ENCODE data around the gene LARGE2. TPM values are rescaled to one million over a fixed set of nuclear protein-coding genes. Genes with fewer than 3 reads are reported as not detected.

Gene LARGE2
- total and polyA plus RNA-seq, 9 of the 15 experiments (the other 6 are each of a cell fraction or from before 2014, with no cell fraction given) = 0.56 to 14.1 (median 6.6) TPM

DNA sequence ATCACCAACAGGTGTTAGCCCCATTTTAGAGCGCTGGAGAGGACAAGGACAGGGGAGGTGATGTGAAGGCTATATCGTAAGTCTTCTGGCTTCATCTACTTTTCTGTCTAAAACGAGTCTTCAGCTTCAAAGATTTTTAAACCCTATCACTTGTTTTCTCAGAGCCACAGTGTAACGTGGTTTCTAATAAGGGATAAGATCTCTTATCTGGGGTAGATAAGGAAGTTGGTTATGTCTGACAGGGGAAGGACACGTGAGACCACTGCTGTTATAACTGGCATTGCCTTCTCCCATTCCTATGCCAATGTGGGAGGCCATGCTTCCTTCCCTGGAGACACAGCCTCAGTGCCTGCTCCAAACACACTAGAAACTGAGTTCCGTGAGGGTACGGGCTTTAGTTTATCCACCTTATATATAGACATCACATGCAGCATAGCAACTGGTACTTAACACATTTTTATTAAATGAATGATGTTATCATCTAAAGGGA lies 39.3 kb downstream of the LARGE2 start:
- Histone ChIP-seq H3K9ac (ENCODE audit: insufficient read depth in 1 of 2, low read depth in 2 of 2, low read length in 2 of 2) (no peak overlapping the region), H3K79me2 (ENCODE audit: control insufficient read depth, insufficient read depth, low read length) (no peaks in the 10 kb centered on the region), H3K4me1 (replicated peaks in 1 of 2; ENCODE audit: control insufficient read depth in 2 of 2, insufficient read depth in 2 of 2, low read length in 2 of 2) (peaks cover 3% of the 10 kb centered on the region in 2 experiments; a peak in 3 of 5 replicates), H3K9me3 (replicated peaks; ENCODE audit: control insufficient read depth, insufficient read depth, low read depth, low read length) (no peaks in the 10 kb centered on the region), H3K4me3 (no peak overlapping the region), H3K27ac (ENCODE audit: extremely low read depth, low read depth, low read length) (no peak overlapping the region), H4K20me1 (replicated peaks; ENCODE audit: control insufficient read depth, insufficient read depth, low read length) (no peaks in the 10 kb centered on the region), H3K36me3 (ENCODE audit: control insufficient read depth, insufficient read depth, low read length) (peaks cover 31% of the 10 kb centered on the region; the same call in 2 of the 3 replicates), H3K27me3 (ENCODE audit: control insufficient read depth in 2 of 2, insufficient read depth in 2 of 2, low read length in 2 of 2) (no peaks in the 10 kb centered on the region), H2AFZ (ENCODE audit: low read depth, low read length) (no peak overlapping the region), H3K4me2 (ENCODE audit: insufficient read depth, low read length) (no peak overlapping the region), H3K9me1 (ENCODE audit: control insufficient read depth, insufficient read depth, low read length) (no peaks in the 10 kb centered on the region)
- in situ Hi-C loops (cut with MboI) (no loop called here), intact Hi-C loops (cut with micrococcal nuclease) (no loop called here)
- TF ChIP-seq FUS (optimal IDR thresholded peaks at IDR 0.05; ENCODE audit: low read depth, low read length) = no peak
- TF ChIP-seq ZNF232 (CRISPR knock-in tag; IDR thresholded peaks at IDR 0.05) = no peak
- no peak for TF ChIP-seq SMAD2 (IDR thresholded peaks at IDR 0.05; ENCODE audit: low read depth, low read length)
- TF ChIP-seq, protein P1, sequence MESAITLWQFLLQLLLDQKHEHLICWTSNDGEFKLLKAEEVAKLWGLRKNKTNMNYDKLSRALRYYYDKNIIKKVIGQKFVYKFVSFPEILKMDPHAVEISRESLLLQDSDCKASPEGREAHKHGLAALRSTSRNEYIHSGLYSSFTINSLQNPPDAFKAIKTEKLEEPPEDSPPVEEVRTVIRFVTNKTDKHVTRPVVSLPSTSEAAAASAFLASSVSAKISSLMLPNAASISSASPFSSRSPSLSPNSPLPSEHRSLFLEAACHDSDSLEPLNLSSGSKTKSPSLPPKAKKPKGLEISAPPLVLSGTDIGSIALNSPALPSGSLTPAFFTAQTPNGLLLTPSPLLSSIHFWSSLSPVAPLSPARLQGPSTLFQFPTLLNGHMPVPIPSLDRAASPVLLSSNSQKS (CRISPR knock-in tag; IDR thresholded peaks at IDR 0.05) = no peak
- TF ChIP-seq, protein P2, sequence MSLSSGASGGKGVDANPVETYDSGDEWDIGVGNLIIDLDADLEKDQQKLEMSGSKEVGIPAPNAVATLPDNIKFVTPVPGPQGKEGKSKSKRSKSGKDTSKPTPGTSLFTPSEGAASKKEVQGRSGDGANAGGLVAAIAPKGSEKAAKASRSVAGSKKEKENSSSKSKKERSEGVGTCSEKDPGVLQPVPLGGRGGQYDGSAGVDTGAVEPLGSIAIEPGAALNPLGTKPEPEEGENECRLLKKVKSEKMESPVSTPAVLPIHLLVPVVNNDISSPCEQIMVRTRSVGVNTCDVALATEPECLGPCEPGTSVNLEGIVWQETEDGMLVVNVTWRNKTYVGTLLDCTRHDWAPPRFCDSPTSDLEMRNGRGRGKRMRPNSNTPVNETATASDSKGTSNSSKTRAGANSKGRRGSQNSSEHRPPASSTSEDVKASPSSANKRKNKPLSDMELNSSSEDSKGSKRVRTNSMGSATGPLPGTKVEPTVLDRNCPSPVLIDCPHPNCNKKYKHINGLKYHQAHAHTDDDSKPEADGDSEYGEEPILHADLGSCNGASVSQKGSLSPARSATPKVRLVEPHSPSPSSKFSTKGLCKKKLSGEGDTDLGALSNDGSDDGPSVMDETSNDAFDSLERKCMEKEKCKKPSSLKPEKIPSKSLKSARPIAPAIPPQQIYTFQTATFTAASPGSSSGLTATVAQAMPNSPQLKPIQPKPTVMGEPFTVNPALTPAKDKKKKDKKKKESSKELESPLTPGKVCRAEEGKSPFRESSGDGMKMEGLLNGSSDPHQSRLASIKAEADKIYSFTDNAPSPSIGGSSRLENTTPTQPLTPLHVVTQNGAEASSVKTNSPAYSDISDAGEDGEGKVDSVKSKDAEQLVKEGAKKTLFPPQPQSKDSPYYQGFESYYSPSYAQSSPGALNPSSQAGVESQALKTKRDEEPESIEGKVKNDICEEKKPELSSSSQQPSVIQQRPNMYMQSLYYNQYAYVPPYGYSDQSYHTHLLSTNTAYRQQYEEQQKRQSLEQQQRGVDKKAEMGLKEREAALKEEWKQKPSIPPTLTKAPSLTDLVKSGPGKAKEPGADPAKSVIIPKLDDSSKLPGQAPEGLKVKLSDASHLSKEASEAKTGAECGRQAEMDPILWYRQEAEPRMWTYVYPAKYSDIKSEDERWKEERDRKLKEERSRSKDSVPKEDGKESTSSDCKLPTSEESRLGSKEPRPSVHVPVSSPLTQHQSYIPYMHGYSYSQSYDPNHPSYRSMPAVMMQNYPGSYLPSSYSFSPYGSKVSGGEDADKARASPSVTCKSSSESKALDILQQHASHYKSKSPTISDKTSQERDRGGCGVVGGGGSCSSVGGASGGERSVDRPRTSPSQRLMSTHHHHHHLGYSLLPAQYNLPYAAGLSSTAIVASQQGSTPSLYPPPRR (CRISPR knock-in tag; IDR thresholded peaks at IDR 0.05; ENCODE audit: borderline replicate concordance) = no peak
- no peak for TF ChIP-seq FOSL1 (tag; conservative IDR thresholded peaks at IDR 0.05)
- no peak for TF ChIP-seq L3MBTL2 (IDR thresholded peaks at IDR 0.05)
- TF ChIP-seq, protein P3, sequence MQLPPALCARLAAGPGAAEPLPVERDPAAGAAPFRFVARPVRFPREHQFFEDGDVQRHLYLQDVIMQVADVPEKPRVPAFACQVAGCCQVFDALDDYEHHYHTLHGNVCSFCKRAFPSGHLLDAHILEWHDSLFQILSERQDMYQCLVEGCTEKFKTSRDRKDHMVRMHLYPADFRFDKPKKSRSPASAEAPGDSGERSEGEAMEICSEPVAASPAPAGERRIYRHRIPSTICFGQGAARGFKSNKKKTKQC (CRISPR knock-in tag; IDR thresholded peaks at IDR 0.05) = no peak
- TF ChIP-seq DDX20 (tag; IDR thresholded peaks at IDR 0.05; ENCODE audit: low read depth) = no peak
- TF ChIP-seq HNRNPLL (IDR thresholded peaks at IDR 0.05; ENCODE audit: low read depth, low read length, poor library complexity, severe bottlenecking) = no peak
- no peak for TF ChIP-seq SRSF1 (IDR thresholded peaks at IDR 0.05; ENCODE audit: low read depth, low read length)
- no peak for TF ChIP-seq BCOR (IDR thresholded peaks at IDR 0.05)
- TF ChIP-seq MAFG (tag; conservative IDR thresholded peaks at IDR 0.05) = no peak
- no peak for TF ChIP-seq TCF7L2 (IDR thresholded peaks at IDR 0.05; ENCODE audit: low read depth, low read length)
- no TSS peak for BruUV-seq (replicated peaks)
- 56% methylated on average over 7 of the region's 7 CpGs for WGBS (ENCODE audit: insufficient coverage, low coverage, missing lambda C conversion rate)
- no peak for FAIRE-seq
- ChIA-PET POLR2A (interaction anchor here (1.0 to 1.4 kb wide), 2 partner anchors 11 to 30 kb away, joined by 3 read pairs; no protein-coding TSS in a partner anchor), CTCF (ENCODE audit: low intra/inter-chr PET ratio) (no interaction called here)
- ATAC-seq = no peak
- DNase-seq (ENCODE audit: extremely low read depth in 1 of 4, low spot score in 3 of 4) = no peak

Data from K562 (cell line).